Kidney capillary endothelial cell (primary cell): Measurements from ENCODE around the gene CCDC12.

Experiments used
- DNase-seq: peaks from one replicate; pipeline ENCODE4 v3.0.0-alpha.2; 2018; ENCODE audit warnings: low spot score

Gene CCDC12

GRCh38 chr3:46874430-46874829 lies 102.1 kb downstream of the CCDC12 start:
- DNase-seq: no peak

GRCh38 chr3:46873521-46873920 lies 103.0 kb downstream of the CCDC12 start:
- DNase-seq: no peak
